G401 (cell line): Measurements from ENCODE around the gene UBR2. TPM values are rescaled to one million over a fixed set of nuclear protein-coding genes. Genes with fewer than 3 reads are reported as not detected.
"Not testable (repeated sequence)": the region's sequence is repeated elsewhere in the genome, so short reads cannot be mapped to it uniquely, and the experiment has no call there.

ENCODE experiments used
- DNase-seq: peaks from one replicate; pipeline ENCODE4 v3.0.0-alpha.2; 2015; ENCODE audit warnings: low spot score
- in situ Hi-C: cut with HindIII; loops from 2 replicates; pipeline ENCODE4 v1.10.0; 2016; ENCODE audit warnings: low sequenced_read_pairs, mixed read lengths
- total RNA-seq: library from RNA; depleted of rRNA; stranded (reverse); fragments of >200 nt; shearing (Covaris generic); gene quantifications from 2 replicates; pipeline ENCODE4 v1.2.3, GENCODE V29; 2014

Gene UBR2
- total RNA-seq, 1 experiment from 2014 or later = 18.5 TPM

DNA sequence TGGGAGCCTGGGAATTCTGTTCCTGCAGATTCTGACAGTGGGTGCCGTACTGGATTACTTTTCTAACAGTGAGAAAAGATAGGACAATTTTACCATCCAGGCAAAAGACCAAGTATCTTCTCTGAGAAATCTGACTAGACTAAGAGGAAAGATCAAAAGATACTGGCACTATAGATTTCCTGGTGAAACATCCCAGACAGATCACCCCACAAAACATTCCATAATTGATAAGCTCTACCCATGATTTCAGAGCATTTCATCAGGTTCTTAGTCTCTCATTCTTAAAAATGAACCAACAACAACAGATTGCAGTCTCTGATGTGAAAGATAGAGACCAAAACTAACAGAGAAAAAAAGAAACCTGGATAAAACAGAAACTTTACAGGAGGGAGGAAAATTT, 13.6 kb upstream of the UBR2 start:
- DNase-seq = no peak
- in situ Hi-C loops = no loop called here

DNA sequence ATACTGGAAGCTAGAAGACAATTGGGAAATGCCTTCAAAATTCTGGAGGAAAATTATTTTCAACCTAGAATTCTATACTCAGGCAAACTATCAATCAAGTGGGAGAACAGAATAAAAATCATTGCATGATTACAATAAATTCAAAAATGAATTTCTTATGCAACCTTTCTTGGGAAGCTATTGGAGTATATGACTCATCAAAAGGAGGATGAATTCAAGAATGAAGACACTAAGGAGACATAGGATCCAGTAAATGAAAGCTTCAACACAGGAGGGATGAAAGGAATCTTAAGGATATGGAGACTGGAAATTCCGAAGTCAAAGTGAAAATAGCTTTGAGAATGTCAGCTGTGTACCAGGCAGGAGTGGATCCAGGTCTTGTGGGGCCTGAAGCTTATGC, 12.6 kb upstream of the UBR2 start:
- in situ Hi-C loops = no loop called here

DNA sequence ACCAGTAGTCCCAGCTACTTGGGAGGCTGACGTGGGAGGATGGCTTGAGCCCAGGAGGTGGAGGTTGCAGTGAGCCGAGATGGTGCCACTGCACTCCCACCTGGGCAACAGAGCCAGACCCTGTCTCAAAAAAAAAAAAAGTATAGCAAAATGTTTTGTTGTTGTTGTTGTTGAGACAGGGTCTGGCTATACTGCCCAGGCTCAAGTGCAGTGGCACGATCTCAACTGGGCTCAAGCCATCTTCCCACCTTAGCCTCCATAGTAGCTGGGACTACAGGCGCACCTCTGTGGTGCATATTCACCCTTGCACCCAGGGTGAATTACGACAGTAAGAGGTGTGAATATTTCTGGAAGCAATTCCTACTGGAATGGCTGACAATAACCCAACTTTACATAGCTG, 11.4 kb upstream of the UBR2 start:
- in situ Hi-C loops = no loop called here
- no peak for DNase-seq

More for the DNA sequence above, 12.6 kb upstream of the UBR2 start:
- no peak for DNase-seq

DNA sequence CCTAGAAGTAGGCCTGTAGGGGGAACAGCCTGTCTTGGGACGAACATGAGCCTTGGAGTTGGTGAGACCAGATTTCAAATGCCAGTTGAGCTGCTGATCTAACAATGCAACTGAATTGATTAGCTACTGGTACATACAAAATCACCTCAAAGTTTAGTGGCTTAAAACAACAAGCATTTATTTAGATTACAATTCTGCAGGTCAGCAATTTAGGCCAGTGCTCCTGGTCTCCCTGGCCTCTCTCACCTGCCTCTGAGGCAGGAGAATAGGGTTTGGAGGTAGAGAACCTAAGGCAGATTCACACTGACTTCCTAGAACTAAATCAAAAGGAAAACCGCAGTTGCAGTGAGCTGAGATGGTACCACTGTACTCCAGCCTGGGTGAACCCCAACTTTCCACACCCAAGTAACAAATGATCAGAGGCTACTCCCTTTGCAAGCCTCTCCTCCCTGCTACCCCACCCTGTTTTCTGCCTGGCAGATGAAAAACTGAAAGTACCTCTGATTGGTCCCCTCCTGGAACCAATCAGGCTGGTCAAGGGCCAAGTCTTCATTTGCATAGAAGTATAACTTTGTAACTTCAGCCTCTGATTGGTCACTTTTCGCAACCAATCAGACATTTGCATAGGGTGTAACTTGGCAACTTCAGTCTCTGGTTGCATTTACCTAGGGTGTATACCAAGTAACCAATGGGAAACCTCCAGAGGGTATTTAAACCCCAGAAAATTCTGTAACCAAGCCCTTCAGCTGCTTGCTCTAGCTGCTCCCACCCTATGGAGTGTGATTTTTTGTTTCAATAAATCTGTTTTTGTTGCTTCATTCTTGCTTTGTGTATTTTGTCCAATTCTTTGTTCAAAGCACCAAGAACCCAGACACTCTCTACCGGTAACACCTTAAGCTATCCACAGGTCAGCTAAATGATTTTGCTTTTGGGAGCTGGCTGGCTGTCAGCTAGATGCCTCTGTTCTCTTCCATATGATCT, 8.1 kb upstream of the UBR2 start:
- in situ Hi-C loops = no loop called here
- no peak for DNase-seq

DNA sequence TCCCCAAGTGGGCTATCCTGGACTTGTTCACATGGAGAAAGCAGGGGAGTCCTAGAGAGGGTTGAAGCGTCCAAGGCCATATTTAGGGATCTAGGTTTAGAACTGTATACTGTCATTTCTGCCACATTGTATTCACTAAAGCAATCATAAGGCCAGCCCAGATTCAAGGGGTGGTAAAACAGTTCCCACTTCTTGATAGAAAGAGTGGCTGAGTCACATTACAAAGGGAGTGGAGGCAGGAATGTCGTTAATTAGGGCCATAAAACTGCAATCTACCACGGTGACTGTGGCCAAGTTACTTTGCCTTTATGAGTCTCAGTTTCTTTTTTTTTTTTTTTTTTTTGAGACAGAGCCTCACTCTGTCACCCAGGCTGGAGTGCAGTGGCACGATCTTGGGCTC, 7.4 kb upstream of the UBR2 start:
- DNase-seq = no peak
- in situ Hi-C loops = no loop called here

DNA sequence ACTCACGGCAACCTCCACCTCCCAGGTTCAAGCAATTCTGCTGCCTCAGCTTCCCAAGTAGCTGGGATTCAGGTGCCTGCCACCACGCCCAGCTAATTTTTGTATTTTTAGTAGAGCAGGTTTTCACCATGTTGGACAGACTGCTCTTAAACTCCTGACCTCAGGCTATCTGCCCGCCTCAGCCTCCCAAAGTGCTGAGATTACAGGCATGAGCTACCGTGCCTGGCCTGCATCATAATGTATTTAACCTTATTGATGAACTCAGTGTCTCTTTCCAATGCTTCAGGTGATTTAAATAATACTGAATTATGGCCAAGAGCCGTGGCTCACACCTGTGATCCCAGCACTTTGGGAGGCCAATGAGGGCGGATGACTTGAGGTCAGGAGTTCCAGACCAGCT, 4.6 kb upstream of the UBR2 start:
- in situ Hi-C loops, DNase-seq: not testable (repeated sequence)

DNA sequence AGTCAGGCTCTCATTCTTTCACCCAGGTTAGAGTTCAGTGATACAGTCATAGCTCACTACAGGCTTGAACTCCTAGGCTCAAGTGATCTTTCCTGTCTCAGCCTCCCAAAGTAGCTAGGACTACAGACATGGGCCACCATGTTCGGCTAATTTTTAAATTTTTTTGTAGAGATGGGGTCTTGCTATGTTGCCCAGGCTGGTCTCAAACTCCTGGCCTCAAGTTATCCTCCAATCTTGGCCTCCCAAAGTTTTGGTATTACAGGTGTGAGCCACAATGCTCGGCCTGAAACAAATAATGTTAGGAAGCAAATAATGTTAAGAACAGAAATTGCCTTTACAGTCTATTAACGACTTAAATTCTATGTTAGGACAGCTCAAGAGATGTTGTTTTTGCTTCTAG, 1.8 kb upstream of the UBR2 start:
- in situ Hi-C loops = no loop called here
- DNase-seq = no peak

DNA sequence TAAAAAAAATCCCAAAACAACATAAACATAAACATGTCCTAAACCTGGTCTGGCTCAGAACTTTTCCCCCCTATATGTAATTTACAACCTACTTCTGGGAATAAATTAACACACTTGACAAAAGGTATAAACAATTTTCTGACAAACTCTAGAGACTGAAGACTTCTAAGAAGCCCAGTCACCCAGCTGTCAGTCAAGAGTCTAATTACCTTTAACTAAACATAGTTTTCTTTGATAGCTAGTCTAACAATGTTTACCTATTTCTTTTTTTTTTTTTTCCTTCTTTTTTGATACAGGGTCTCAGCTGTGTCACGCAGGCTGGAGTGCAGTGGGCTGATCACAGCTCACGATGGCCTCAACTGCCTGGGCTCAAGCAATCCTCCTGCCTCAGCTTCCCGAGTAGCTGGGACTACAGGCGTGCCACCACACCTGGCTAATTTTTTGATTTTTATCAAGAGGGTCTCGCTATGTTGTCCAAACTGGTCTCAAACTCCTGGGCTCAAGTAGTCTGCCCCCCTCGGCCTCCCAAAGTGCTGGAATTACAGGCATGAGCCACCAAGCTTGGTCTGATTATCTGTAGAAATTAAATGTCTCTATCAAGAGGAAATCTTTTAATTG, 932 bp upstream of the UBR2 start:
- DNase-seq = no peak
- in situ Hi-C loops = no loop called here

DNA sequence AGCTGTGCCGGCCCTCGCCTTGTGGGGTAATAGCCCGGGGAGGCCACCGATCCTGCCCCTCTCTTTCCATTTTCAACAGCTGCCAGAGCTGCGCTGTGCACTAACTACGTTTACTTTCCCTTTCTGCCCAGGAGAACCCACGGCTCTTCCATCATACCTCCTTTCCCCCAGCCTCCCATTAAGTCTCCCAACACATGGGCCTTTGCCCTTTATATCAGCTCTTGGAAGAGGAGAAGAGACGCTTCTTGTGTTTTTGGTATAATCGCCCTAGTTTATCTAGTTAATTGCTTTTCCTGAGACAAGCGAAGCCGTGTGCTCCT, 637 bp downstream of the UBR2 start:
- in situ Hi-C loops = no loop called here

DNA sequence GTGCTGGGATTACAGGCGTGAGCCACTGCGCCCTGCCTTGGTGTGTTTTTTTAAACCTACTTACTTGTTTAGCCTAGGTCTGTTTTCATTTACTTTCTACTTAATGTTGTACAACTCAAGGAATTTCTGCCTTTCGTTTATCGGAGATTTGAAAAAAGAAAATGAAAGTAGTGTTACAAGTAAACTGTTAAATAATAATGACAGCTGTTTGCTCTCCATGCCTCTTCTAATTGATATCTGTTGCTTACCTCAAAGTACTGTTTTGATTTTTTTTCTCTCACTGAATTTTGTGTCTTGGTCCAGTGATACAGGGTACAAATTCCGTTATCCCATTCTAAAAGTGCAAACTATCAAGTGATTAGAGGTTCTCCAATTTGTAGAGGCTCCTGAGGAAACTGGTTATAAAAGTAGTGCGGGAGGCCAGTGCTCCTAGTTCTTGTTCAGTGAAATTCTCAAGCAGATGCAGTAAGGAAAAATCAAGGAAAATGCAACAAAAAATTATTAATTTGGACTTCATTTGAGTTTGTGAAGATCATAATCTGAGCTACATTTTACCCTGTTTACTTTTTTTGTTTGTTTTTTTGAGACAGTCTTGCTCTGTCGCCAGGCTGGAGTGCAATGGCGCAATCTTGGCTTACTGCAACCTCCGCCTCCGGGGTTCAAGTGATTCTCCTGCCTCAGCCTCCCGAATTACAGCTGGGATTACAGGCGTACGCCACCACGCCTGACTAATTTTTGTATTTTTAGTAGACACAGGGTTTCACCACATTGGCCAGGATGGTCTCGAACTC, 2.2 kb downstream of the UBR2 start:
- in situ Hi-C loops = no loop called here
- DNase-seq = no peak

More for the DNA sequence above, 637 bp downstream of the UBR2 start:
- DNase-seq = no peak

DNA sequence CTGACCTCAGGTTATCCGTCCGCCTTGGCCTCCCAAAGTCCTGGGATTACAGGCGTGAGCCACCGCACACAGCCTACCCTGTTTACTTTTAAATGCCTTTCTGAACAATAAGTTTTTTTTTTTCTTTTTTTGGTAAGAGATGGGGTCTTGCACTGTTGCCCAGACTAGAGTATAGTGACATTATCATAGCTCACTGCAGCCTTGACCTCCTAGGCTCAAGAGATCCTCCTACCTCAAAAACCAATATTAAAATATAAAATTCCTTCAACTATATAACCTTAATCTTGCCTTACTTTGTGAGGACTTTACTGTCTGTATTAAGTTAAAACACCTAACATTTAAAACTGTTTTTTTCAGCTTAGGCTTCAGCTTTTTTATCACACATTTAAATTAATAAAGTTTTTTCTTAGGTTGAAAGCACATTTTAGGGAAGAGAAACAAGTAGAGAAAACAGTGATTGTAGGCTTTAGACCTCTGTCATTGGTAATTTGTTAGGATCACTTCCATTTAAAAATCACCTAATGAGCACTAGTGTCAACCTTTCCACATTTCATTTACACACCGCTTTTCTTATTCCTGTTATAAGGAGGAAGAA, 2.9 kb downstream of the UBR2 start:
- in situ Hi-C loops = no loop called here
- DNase-seq = no peak

DNA sequence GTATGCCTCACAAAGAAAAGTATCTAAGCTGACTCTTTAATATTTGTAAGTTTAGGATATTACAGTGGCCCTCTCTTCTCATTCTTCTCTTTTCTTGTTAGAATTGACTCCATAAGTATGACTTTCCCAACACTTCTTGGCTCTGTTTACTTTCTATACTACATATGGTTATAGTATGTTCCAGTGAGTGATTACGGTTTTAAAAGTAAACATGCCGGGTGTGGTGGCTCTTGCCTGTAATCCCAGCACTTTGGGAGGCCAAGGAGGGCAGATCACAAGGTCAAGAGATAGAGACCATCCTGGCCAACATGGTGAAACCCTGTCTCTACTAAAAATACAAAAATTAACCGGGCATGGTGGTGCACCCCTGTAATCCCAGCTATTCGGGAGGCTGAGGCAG, 3.4 kb downstream of the UBR2 start:
- in situ Hi-C loops, DNase-seq: not testable (repeated sequence)

DNA sequence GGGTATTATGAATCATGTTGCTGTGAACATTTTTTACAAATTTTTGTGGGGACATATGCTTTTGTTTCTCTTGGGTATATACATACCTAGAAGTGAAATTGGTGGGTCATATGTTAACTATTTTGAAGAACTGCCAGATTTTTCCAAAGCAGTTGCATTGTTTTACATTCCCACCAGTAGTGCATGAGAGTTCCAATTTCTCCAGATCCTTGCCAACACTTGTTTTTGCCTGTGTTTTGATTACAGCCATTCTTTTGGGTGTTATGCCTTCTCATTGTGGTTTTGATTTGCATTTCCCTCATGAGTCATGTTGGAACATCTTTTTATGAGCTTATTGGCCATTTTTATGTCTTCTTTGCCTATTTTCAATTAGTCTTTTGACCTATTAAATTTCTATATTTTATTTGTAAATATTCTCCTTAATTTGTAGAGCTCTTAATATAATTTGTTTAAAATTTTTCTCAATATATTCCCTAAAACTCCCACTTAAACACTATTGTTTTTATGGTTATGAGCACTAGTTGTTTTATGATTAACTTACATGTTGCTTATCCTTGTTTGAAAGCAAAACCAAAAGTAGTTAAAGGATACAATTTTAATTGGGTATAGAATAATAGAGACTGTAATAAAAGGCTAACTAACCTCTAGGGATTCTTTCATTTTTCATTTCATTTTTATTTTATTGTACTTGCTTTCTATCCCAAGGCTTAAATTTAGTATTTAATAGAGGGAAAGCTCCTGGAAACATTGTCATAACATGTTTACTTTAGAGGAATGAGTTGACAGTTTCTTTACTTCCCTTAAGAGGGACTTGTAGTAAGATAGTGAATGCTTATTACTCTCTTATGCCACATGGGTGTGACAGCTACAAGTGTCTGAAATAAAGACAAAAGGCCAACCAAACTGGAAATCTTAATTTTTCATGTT, 5.5 kb downstream of the UBR2 start:
- no peak for DNase-seq
- in situ Hi-C loops = no loop called here

DNA sequence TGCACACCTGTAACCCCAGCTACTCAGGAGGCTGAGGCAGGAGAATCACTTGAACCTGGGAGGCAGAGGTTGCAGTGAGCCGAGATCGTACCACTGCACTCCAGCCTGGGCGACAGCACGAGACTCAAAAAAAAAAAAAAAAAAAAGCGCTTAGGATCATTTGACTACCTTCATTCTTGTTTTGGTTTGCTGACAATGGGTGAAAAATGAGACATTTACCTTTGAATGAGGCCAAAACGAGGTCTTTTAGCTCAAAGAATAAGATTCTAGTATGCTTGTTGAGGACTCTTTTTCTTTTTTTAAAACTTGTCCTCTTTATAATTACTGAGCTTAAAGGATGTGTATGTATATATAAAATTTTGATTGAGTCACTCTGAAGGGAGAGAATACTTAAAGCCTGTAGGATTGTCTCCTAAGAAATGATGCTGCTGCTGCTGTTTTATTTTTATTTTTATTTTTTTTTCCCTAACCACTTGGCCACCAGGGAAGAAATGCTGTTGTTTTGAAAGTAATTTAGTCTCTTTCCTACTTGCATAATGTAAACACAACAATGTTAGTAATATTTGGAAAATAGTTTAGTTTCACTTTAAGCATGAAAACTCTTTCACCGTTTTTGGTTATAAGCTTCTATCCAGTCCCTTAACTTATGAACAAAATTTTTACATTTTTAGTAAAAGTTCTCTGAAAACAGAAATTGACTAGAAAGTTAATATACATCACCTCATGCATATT, 7.9 kb downstream of the UBR2 start:
- no peak for DNase-seq
- in situ Hi-C loops = no loop called here

DNA sequence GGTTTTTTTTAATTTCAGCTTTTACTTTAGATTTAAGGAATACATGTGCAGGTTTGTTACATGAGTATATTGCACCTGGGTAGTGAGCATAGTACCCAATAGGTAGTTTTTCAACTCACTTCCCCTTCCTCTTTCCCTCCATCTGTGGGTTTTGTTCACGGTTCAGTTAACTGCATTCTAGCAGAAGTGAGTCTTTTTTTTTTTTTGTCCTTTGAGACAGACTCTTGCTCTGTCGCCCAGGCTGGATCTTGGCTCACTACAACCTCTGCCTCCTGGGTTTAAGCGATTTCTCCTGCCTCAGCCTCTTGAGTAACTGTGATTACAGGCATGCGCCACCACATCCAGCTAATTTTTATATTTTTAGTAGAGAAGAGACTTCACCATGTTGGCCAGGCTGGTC, 8.7 kb downstream of the UBR2 start:
- DNase-seq = peak; percentile 25
- in situ Hi-C loops = no loop called here

DNA sequence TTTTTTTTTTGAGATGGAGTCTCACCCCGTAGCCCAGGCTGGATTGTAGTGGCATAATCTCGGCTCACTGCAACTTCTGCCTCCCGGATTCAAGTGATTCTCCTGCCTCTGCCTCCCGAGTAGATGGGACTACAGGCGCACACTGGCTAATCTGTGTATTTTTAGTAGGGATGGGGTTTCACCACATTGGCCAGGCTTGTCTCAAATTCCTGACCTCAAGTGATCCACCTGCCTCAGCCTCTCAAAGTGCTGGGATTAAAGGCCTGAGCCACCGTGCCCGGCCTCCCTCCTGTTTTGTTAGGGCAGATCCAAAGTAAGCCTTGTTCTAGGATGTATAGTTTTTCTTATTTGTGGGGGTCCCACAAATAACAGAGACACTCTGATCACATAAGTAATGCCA, 12.7 kb downstream of the UBR2 start:
- DNase-seq, in situ Hi-C loops: not testable (repeated sequence)

DNA sequence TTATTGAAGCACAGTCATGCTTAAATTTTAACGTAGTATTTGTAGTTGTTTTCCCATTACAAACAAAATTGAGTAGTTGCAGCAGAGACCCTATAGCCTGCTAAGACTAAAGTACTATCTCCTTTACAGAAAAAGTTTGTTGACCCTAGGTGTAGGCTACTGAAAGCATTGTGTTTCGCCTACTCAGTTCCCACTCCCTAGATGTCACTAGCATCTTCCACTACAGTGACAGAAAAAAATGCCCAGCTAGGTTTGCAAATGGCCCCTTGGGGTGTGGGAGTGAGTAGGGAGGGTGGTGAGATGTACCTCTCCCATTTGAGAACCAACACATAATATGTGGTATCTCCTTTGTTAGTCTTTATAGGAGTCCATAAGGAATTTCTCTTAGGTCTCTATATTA, 34.5 kb downstream of the UBR2 start:
- in situ Hi-C loops = no loop called here
- no peak for DNase-seq

DNA sequence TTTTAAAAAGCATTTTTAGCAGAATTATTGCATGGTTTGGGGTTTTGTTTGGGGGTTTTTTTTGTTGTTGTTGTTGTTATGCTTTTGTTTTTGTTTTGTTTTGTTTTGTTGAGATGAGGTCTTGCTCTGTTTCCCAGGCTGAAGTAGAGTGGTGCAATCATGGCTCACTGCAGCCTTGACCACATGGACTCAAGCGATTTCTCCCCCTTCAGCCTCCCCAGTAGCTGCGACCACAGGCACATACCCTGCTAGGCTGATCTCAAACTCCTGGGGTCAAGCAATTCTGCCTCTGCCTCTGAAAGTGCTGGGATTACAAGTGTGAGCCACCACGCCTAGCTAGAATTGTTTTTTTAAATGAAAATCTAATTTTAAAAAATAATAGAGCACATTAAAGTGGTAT, 35.7 kb downstream of the UBR2 start:
- DNase-seq = no peak
- in situ Hi-C loops = no loop called here
